ENCODE data around the gene PBX2.
"Not testable (repeated sequence)": the region's sequence is repeated elsewhere in the genome, so short reads cannot be mapped to it uniquely, and the experiment has no call there.

PBX2 gene

GRCh38 chr6:32216998-32217397 lies 27.0 kb upstream of the PBX2 start:
- H3K27me3 ChIP-seq (ENCODE audit: control insufficient read depth in 1 of 2, insufficient read depth in 2 of 2, low read length in 2 of 2), result peaks cover 0 to 3% of the 10 kb centered on the region in 2 donors
- no peaks in the 10 kb centered on the region for H3K9me3 ChIP-seq (ENCODE audit: control insufficient read depth in 1 of 2, low read length in 2 of 2)
- no peak overlapping the region for H3K27ac ChIP-seq (ENCODE audit: low read depth, low read length)
- H3K9ac ChIP-seq (ENCODE audit: low read depth in 1 of 2, low read length in 2 of 2), result no peak overlapping the region
- no peaks in the 10 kb centered on the region for H3K36me3 ChIP-seq (ENCODE audit: control insufficient read depth in 1 of 2, insufficient read depth in 2 of 2, low read length in 2 of 2)
- no peaks in the 10 kb centered on the region for H3K4me1 ChIP-seq (ENCODE audit: control insufficient read depth in 1 of 2, insufficient read depth in 2 of 2, low read length in 2 of 2)
- H3K4me3 ChIP-seq (ENCODE audit: low read depth in 1 of 2, low read length in 2 of 2), result no peak overlapping the region

- peaks cover 0 to 3% of the 10 kb centered on the region in 2 donors for H3K27me3 ChIP-seq (ENCODE audit: control insufficient read depth in 1 of 2, insufficient read depth in 2 of 2, low read length in 2 of 2)
- H3K4me1 ChIP-seq (ENCODE audit: control insufficient read depth in 1 of 2, insufficient read depth in 2 of 2, low read length in 2 of 2), result no peaks in the 10 kb centered on the region
- H3K4me3 ChIP-seq (ENCODE audit: low read depth in 1 of 2, low read length in 2 of 2), result no peak overlapping the region
- no peak overlapping the region for H3K9ac ChIP-seq (ENCODE audit: low read depth in 1 of 2, low read length in 2 of 2)
- H3K9me3 ChIP-seq (ENCODE audit: control insufficient read depth in 1 of 2, low read length in 2 of 2), result no peaks in the 10 kb centered on the region
- no peaks in the 10 kb centered on the region for H3K36me3 ChIP-seq (ENCODE audit: control insufficient read depth in 1 of 2, insufficient read depth in 2 of 2, low read length in 2 of 2)
- no peak overlapping the region for H3K27ac ChIP-seq (ENCODE audit: low read depth, low read length)
Measured at GRCh38 chr6:32216285-32216684, 26.3 kb upstream of the PBX2 start.

DNA sequence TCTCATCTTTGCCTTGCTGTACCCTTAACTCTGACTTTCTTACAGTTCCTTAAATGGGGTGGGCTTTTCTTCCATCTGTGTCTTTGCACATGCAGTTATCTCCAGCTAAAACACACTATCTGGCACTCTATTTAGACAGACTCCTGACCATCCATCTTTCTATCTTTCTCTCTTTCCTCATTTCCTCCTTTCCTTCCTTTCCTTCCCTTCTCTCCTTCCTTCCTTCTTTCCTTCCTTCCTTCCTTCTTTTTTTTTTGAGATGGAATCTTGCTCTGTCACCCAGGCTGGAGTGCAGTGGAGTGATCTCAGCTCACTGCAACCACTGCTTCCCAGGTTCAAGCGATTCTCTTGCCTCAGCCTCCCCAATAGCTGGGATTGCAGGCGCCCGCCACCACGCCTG lies 25.6 kb upstream of the PBX2 start:
- H3K4me1 ChIP-seq (ENCODE audit: control insufficient read depth in 1 of 2, insufficient read depth in 2 of 2, low read length in 2 of 2), result no peaks in the 10 kb centered on the region
- H3K27ac ChIP-seq (ENCODE audit: low read depth, low read length), result no peak overlapping the region
- H3K27me3 ChIP-seq (ENCODE audit: control insufficient read depth in 1 of 2, insufficient read depth in 2 of 2, low read length in 2 of 2), result peaks cover 0 to 3% of the 10 kb centered on the region in 2 donors
- H3K4me3 ChIP-seq (ENCODE audit: low read depth in 1 of 2, low read length in 2 of 2), result no peak overlapping the region
- H3K9ac ChIP-seq (ENCODE audit: low read depth in 1 of 2, low read length in 2 of 2), result no peak overlapping the region
- no peaks in the 10 kb centered on the region for H3K36me3 ChIP-seq (ENCODE audit: control insufficient read depth in 1 of 2, insufficient read depth in 2 of 2, low read length in 2 of 2)
- H3K9me3 ChIP-seq (ENCODE audit: control insufficient read depth in 1 of 2, low read length in 2 of 2), result no peaks in the 10 kb centered on the region

DNA sequence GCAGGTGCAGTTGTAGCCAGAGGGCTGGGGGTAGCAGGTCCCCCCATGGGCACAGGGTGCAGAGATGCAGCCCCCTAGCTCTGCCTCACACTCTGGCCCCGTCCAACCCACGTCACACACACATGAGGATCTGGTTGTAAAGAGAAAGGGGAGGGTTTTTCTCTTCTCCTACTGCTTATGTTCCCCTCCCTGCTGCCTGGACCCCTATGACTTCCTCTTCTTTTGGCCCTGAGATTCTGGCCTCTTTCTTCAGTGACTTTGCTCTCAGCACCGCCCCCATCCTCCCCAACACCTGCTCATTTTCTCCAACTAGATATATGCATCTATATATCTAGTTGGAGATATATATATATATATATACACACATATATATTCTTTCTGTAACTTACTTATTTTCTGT lies 24.1 kb upstream of the PBX2 start:
- no peak overlapping the region for H3K4me3 ChIP-seq (ENCODE audit: low read depth in 1 of 2, low read length in 2 of 2)
- no peak overlapping the region for H3K9ac ChIP-seq (ENCODE audit: low read depth in 1 of 2, low read length in 2 of 2)
- H3K36me3 ChIP-seq (ENCODE audit: control insufficient read depth in 1 of 2, insufficient read depth in 2 of 2, low read length in 2 of 2), result no peaks in the 10 kb centered on the region
- peaks cover 0 to under 1% of the 10 kb centered on the region in 2 donors for H3K27me3 ChIP-seq (ENCODE audit: control insufficient read depth in 1 of 2, insufficient read depth in 2 of 2, low read length in 2 of 2)
- no peaks in the 10 kb centered on the region for H3K9me3 ChIP-seq (ENCODE audit: control insufficient read depth in 1 of 2, low read length in 2 of 2)
- H3K27ac ChIP-seq (ENCODE audit: low read depth, low read length), result no peak overlapping the region
- H3K4me1 ChIP-seq (ENCODE audit: control insufficient read depth in 1 of 2, insufficient read depth in 2 of 2, low read length in 2 of 2), result no peaks in the 10 kb centered on the region

DNA sequence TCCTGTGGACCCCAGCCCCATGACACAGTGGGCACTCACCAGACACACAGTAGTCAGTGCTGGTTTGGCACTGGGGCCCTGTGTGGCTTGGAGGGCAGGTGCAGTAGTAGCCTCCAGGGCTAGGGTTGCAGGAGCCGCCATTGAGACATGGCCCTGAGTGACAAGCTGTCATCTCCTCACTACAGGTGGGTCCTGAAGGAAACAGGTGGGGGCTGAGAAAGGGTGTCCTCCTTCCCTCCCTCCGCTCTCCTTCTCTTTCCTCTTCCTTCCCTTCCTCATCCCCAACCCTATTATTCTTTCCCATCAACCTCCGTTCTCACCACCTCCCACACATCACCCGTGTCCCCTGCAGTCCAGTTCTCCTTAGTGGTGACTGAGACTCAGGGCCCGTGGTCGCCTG lies 23.6 kb upstream of the PBX2 start:
- H3K4me3 ChIP-seq (ENCODE audit: low read depth in 1 of 2, low read length in 2 of 2), result no peak overlapping the region
- no peak overlapping the region for H3K27ac ChIP-seq (ENCODE audit: low read depth, low read length)
- no peaks in the 10 kb centered on the region for H3K9me3 ChIP-seq (ENCODE audit: control insufficient read depth in 1 of 2, low read length in 2 of 2)
- H3K27me3 ChIP-seq (ENCODE audit: control insufficient read depth in 1 of 2, insufficient read depth in 2 of 2, low read length in 2 of 2), result no peaks in the 10 kb centered on the region
- no peaks in the 10 kb centered on the region for H3K36me3 ChIP-seq (ENCODE audit: control insufficient read depth in 1 of 2, insufficient read depth in 2 of 2, low read length in 2 of 2)
- H3K4me1 ChIP-seq (ENCODE audit: control insufficient read depth in 1 of 2, insufficient read depth in 2 of 2, low read length in 2 of 2), result no peaks in the 10 kb centered on the region
- no peak overlapping the region for H3K9ac ChIP-seq (ENCODE audit: low read depth in 1 of 2, low read length in 2 of 2)

DNA sequence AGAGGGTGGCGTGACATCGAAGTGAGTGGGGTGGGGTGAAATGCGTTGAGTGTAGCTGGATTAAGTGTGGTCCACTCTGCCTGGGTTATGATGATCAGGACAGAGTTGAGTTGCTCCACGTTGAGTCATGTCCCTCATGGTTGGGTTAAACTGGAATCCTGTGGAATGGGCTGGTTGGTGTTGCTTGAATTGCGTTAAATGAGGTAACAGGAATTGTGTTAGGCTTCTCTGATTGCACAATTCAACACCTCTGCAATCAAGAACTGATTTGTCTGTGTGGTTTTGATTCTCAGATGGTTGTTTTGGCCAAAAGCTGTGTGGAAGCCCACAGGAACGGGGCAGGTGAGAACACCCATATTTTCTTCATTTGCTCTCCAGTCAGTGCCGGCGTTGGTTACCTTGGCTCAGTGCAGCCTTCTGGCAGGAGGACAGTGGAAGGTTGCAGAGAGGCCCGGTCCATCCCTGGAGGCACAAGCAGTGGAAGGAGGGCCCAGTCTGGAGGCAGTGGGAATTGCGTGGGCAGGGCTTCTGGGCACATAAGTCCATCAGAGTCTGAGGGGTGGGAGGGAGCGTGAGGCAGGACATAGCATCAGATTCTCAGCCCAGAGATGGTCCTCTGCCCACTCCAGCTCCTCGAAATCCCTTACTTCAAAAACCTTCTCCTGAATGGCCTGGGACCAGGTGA lies 22.2 kb upstream of the PBX2 start:
- Histone ChIP-seq H3K36me3 (ENCODE audit: control insufficient read depth in 1 of 2, insufficient read depth in 2 of 2, low read length in 2 of 2) (no peaks in the 10 kb centered on the region), H3K4me1 (ENCODE audit: control insufficient read depth in 1 of 2, insufficient read depth in 2 of 2, low read length in 2 of 2) (no peaks in the 10 kb centered on the region), H3K9ac (ENCODE audit: low read depth in 1 of 2, low read length in 2 of 2) (no peak overlapping the region), H3K27ac (ENCODE audit: low read depth, low read length) (no peak overlapping the region), H3K27me3 (ENCODE audit: control insufficient read depth in 1 of 2, insufficient read depth in 2 of 2, low read length in 2 of 2) (no peaks in the 10 kb centered on the region), H3K4me3 (ENCODE audit: low read depth in 1 of 2, low read length in 2 of 2) (no peak overlapping the region), H3K9me3 (ENCODE audit: control insufficient read depth in 1 of 2, low read length in 2 of 2) (no peaks in the 10 kb centered on the region)

- not testable (repeated sequence) for H3K9me3 ChIP-seq (ENCODE audit: control insufficient read depth in 1 of 2, low read length in 2 of 2); H3K36me3 ChIP-seq (ENCODE audit: control insufficient read depth in 1 of 2, insufficient read depth in 2 of 2, low read length in 2 of 2); H3K4me3 ChIP-seq (ENCODE audit: low read depth in 1 of 2, low read length in 2 of 2); H3K27ac ChIP-seq (ENCODE audit: low read depth, low read length); H3K27me3 ChIP-seq (ENCODE audit: control insufficient read depth in 1 of 2, insufficient read depth in 2 of 2, low read length in 2 of 2); H3K4me1 ChIP-seq (ENCODE audit: control insufficient read depth in 1 of 2, insufficient read depth in 2 of 2, low read length in 2 of 2); H3K9ac ChIP-seq (ENCODE audit: low read depth in 1 of 2, low read length in 2 of 2)
Measured at GRCh38 chr6:32211432-32211831, 21.4 kb upstream of the PBX2 start.

DNA sequence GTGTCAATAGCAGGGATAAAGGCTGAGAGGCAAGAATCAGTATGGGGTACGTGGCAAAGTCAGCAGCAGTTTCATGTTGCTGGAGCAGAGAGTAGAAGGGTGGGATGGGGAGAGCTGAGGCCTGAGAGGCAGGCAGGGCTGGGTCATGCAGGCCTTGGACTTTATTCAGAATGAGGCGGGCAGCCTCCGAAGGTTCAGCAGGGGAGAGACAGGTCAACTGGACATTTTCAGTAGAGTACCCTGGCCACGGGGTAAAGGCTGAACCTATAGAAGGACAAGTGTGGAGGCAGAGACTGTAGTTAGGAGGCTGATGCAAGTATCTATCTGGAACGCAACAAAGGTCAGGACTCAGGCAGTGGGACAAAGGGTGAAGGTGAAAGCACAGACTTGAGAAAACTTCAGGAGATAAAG lies 20.2 kb upstream of the PBX2 start:
- Histone ChIP-seq H3K4me1 (ENCODE audit: control insufficient read depth in 1 of 2, insufficient read depth in 2 of 2, low read length in 2 of 2) (no peaks in the 10 kb centered on the region), H3K36me3 (ENCODE audit: control insufficient read depth in 1 of 2, insufficient read depth in 2 of 2, low read length in 2 of 2) (no peaks in the 10 kb centered on the region), H3K27me3 (ENCODE audit: control insufficient read depth in 1 of 2, insufficient read depth in 2 of 2, low read length in 2 of 2) (no peaks in the 10 kb centered on the region), H3K27ac (ENCODE audit: low read depth, low read length) (no peak overlapping the region), H3K4me3 (ENCODE audit: low read depth in 1 of 2, low read length in 2 of 2) (no peak overlapping the region), H3K9ac (ENCODE audit: low read depth in 1 of 2, low read length in 2 of 2) (no peak overlapping the region), H3K9me3 (ENCODE audit: control insufficient read depth in 1 of 2, low read length in 2 of 2) (no peaks in the 10 kb centered on the region)

GRCh38 chr6:32208996-32209395 lies 19.0 kb upstream of the PBX2 start:
- no peak overlapping the region for H3K27ac ChIP-seq (ENCODE audit: low read depth, low read length)
- no peaks in the 10 kb centered on the region for H3K9me3 ChIP-seq (ENCODE audit: control insufficient read depth in 1 of 2, low read length in 2 of 2)
- H3K4me3 ChIP-seq (ENCODE audit: low read depth in 1 of 2, low read length in 2 of 2), result no peak overlapping the region
- H3K4me1 ChIP-seq (ENCODE audit: control insufficient read depth in 1 of 2, insufficient read depth in 2 of 2, low read length in 2 of 2), result no peaks in the 10 kb centered on the region
- H3K27me3 ChIP-seq (ENCODE audit: control insufficient read depth in 1 of 2, insufficient read depth in 2 of 2, low read length in 2 of 2), result no peaks in the 10 kb centered on the region
- H3K9ac ChIP-seq (ENCODE audit: low read depth in 1 of 2, low read length in 2 of 2), result no peak overlapping the region
- no peaks in the 10 kb centered on the region for H3K36me3 ChIP-seq (ENCODE audit: control insufficient read depth in 1 of 2, insufficient read depth in 2 of 2, low read length in 2 of 2)

GRCh38 chr6:32204268-32204715 lies 14.3 kb upstream of the PBX2 start:
- no peak overlapping the region for H3K9ac ChIP-seq (ENCODE audit: low read depth in 1 of 2, low read length in 2 of 2)
- H3K9me3 ChIP-seq (ENCODE audit: control insufficient read depth in 1 of 2, low read length in 2 of 2), result no peaks in the 10 kb centered on the region

More at GRCh38 chr6:32204268-32204715, 14.3 kb upstream of the PBX2 start:
- H3K4me3 ChIP-seq (ENCODE audit: low read depth in 1 of 2, low read length in 2 of 2), result no peak overlapping the region
- H3K27ac ChIP-seq (ENCODE audit: low read depth, low read length), result no peak overlapping the region
- H3K4me1 ChIP-seq (ENCODE audit: control insufficient read depth in 1 of 2, insufficient read depth in 2 of 2, low read length in 2 of 2), result no peaks in the 10 kb centered on the region
- no peaks in the 10 kb centered on the region for H3K36me3 ChIP-seq (ENCODE audit: control insufficient read depth in 1 of 2, insufficient read depth in 2 of 2, low read length in 2 of 2)
- no peaks in the 10 kb centered on the region for H3K27me3 ChIP-seq (ENCODE audit: control insufficient read depth in 1 of 2, insufficient read depth in 2 of 2, low read length in 2 of 2)

Measured in duodenal mucosa (tissue), 2 donors.